ENCODE data around the gene CDH6.

DNA sequence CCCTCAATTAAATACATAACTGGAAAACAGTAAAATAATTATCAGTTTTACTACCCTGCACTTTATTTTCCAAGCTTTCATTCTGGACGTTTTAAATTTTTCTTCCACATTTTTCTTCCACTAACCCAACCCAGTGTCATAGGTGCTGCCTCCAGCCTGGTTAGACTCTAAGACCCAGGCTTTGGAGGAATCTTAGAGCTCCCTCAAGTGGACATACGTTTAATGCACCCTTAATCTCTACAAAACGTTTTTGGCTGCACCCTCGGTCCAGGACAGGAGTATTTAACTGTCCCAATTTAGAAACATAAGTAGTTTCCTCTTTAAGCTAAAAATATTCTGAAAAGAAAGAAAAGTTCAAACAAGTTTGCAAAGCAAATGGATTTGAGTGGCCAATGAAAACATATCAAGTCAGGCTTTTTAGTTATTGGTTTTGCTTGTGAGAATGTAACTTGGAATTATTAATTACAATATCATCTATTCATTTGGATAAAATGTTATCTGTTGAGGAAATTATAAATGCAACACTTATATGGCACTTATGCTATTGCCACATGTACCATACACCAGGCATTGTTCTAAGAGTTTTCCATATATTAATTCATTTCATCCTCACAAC, 38.9 kb downstream of the CDH6 start:
- TF ChIP-seq, protein P1, sequence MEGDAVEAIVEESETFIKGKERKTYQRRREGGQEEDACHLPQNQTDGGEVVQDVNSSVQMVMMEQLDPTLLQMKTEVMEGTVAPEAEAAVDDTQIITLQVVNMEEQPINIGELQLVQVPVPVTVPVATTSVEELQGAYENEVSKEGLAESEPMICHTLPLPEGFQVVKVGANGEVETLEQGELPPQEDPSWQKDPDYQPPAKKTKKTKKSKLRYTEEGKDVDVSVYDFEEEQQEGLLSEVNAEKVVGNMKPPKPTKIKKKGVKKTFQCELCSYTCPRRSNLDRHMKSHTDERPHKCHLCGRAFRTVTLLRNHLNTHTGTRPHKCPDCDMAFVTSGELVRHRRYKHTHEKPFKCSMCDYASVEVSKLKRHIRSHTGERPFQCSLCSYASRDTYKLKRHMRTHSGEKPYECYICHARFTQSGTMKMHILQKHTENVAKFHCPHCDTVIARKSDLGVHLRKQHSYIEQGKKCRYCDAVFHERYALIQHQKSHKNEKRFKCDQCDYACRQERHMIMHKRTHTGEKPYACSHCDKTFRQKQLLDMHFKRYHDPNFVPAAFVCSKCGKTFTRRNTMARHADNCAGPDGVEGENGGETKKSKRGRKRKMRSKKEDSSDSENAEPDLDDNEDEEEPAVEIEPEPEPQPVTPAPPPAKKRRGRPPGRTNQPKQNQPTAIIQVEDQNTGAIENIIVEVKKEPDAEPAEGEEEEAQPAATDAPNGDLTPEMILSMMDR (IDR thresholded peaks at IDR 0.05) = peak; percentile 76
- TF ChIP-seq FOSL2 (IDR thresholded peaks at IDR 0.05; ENCODE audit: borderline replicate concordance, low read depth) = no peak
- TF ChIP-seq TCF12 (IDR thresholded peaks at IDR 0.05) = no peak
- no peak for TF ChIP-seq EZH2phosphoT487 (IDR thresholded peaks at IDR 0.05; ENCODE audit: borderline replicate concordance, low read depth)
- no peak for TF ChIP-seq MXI1 (IDR thresholded peaks at IDR 0.05; ENCODE audit: low read depth, low read length)
- no peak for TF ChIP-seq RFX5 (IDR thresholded peaks at IDR 0.05; ENCODE audit: low read length)
- TF ChIP-seq, protein P2, sequence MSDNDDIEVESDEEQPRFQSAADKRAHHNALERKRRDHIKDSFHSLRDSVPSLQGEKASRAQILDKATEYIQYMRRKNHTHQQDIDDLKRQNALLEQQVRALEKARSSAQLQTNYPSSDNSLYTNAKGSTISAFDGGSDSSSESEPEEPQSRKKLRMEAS (IDR thresholded peaks at IDR 0.05; ENCODE audit: low read depth) = no peak
- TF ChIP-seq GABPA (IDR thresholded peaks at IDR 0.05; ENCODE audit: low read depth) = no peak
- no peak for TF ChIP-seq EP300 (IDR thresholded peaks at IDR 0.05; ENCODE audit: borderline replicate concordance in 1 of 2, low read depth in 1 of 2, low read length in 1 of 2)
- TF ChIP-seq, protein P3, sequence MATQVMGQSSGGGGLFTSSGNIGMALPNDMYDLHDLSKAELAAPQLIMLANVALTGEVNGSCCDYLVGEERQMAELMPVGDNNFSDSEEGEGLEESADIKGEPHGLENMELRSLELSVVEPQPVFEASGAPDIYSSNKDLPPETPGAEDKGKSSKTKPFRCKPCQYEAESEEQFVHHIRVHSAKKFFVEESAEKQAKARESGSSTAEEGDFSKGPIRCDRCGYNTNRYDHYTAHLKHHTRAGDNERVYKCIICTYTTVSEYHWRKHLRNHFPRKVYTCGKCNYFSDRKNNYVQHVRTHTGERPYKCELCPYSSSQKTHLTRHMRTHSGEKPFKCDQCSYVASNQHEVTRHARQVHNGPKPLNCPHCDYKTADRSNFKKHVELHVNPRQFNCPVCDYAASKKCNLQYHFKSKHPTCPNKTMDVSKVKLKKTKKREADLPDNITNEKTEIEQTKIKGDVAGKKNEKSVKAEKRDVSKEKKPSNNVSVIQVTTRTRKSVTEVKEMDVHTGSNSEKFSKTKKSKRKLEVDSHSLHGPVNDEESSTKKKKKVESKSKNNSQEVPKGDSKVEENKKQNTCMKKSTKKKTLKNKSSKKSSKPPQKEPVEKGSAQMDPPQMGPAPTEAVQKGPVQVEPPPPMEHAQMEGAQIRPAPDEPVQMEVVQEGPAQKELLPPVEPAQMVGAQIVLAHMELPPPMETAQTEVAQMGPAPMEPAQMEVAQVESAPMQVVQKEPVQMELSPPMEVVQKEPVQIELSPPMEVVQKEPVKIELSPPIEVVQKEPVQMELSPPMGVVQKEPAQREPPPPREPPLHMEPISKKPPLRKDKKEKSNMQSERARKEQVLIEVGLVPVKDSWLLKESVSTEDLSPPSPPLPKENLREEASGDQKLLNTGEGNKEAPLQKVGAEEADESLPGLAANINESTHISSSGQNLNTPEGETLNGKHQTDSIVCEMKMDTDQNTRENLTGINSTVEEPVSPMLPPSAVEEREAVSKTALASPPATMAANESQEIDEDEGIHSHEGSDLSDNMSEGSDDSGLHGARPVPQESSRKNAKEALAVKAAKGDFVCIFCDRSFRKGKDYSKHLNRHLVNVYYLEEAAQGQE (IDR thresholded peaks at IDR 0.05; ENCODE audit: low read depth, low read length) = no peak
